Fibroblast of mammary gland (primary cell): Measurements from ENCODE around the gene PRRX1.

ENCODE experiments used
- DNase-seq: peaks from one replicate; pipeline ENCODE4 v3.0.0-alpha.2; 2010; ENCODE audit warnings: low read depth
- H3K4me3 ChIP-seq: 2 replicates; pipeline ENCODE4 v1.5.1; 2011; ENCODE audit warnings: low read depth, mild to moderate bottlenecking, low read length, moderate library complexity; ENCODE audit not compliant: control insufficient read depth
- TF ChIP-seq, protein P1 (sequence below): conservative IDR thresholded peaks from 2 replicates; pipeline ENCODE4 v1.5.1; 2011; ENCODE audit warnings: low read depth, low read length, inconsistent platforms; ENCODE audit not compliant: control insufficient read depth, insufficient read depth

The PRRX1 gene

DNA sequence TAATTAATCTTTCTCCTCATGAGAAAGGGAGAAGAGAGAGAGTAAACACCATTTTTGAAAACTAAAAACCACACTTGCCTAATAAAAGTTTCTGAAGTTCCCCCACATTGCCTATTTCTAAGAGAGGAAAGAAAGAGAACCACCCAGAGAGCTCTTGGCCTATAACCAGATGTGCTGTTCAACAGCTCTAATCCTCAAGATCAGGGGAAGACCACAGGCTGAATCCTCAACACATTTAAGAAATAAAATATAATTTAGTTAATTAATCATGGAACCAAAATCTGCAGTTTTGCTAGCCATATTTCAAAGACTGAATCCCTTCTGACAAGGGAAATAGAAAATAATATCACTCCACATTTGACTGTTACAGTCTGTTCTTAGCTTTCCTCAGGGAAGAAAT, 11.9 kb downstream of the PRRX1 start:
- no peak for DNase-seq
- TF ChIP-seq, protein P1, sequence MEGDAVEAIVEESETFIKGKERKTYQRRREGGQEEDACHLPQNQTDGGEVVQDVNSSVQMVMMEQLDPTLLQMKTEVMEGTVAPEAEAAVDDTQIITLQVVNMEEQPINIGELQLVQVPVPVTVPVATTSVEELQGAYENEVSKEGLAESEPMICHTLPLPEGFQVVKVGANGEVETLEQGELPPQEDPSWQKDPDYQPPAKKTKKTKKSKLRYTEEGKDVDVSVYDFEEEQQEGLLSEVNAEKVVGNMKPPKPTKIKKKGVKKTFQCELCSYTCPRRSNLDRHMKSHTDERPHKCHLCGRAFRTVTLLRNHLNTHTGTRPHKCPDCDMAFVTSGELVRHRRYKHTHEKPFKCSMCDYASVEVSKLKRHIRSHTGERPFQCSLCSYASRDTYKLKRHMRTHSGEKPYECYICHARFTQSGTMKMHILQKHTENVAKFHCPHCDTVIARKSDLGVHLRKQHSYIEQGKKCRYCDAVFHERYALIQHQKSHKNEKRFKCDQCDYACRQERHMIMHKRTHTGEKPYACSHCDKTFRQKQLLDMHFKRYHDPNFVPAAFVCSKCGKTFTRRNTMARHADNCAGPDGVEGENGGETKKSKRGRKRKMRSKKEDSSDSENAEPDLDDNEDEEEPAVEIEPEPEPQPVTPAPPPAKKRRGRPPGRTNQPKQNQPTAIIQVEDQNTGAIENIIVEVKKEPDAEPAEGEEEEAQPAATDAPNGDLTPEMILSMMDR, result no peak
- H3K4me3 ChIP-seq, result no peak overlapping the region

DNA sequence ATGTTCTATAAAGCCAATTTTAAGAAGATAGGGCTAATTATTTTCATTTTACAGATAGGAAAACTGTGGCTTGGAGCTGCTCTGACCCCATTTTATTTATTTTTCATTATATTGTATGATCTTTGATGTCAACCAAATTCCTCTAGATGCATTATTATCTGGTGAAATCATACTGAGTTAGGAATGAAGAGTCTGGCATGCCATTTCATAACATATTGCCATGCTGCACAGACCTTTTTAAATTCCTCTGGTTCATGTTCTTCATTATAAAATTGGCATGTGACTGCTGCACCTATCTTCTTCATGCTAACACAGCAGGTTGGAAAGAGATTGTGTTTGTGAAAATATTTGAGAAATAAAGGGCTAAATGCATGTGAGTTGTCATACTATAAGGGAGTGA, 12.7 kb downstream of the PRRX1 start:
- TF ChIP-seq, protein P1, result no peak
- DNase-seq, result no peak

DNA sequence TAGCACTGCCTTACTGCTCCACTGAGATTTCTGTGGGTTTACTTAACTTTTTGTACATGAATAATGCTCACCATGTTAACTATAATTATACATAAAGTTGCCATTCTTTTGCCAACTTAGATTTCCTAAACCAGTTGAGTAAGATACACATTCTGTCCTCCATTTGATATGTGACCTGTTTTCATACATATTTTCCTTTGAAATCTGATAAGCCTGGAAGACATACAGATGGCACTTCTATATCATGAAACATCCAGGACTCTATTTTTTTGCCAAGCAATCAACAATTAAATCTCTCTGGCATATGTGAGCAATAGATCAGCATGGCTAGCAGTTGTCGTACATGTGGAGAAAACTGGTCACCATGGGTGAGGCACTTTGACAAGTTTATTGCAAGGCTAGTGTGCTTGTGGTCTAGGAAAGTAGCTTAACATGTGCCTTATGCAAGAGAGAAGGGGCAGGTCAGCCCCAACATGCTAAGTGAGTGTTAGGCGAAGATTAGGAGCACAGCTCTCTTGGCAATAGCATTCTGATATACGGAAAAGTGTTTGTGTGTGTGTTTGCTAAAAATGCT, 14.2 kb downstream of the PRRX1 start:
- no peak overlapping the region for H3K4me3 ChIP-seq
- TF ChIP-seq, protein P1, result no peak
- DNase-seq, result peak; percentile 91

More for the DNA sequence above, 12.7 kb downstream of the PRRX1 start:
- H3K4me3 ChIP-seq, result no peak overlapping the region

DNA sequence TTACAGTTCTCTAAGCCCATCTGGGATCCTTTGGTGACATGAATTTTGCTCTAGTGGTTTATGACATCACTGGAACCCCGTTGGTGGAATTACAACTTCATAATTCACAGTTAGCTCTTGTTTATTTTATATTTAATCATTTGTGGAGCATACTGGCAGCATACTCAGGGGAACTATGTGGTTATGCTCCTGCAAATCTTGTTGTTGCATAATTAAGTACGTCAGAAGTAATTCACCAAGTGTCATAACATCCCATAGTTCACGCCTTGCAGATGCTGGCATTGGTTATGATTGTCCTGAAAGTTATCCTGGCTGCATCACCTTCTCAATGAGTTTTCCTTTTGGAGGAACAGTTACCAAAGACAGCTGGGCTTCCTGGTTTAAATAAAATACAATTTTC, 16.5 kb downstream of the PRRX1 start:
- peak; percentile 98 for DNase-seq

DNA sequence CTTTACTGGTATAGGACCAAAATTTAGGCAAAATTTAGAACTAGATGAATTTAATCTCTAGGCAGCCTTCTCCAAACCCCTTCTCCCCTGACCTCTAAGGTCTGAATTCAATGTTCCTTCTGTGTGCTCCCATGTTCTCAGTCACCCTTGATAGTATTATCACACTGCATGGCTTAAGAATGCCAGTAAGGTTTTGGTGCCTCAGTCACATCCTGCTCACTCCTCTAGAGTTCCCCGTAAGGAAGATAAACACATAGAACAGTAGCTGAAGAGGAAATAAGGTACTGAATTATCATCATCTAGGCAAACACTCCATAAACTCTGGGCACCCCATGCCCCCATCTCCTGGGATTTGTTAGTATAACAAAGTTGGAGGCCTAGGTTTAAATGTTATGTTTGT, 18.2 kb downstream of the PRRX1 start:
- TF ChIP-seq, protein P1, result no peak
- no peak overlapping the region for H3K4me3 ChIP-seq
- no peak for DNase-seq

More for the DNA sequence above, 16.5 kb downstream of the PRRX1 start:
- no peak overlapping the region for H3K4me3 ChIP-seq
- TF ChIP-seq, protein P1, result no peak

DNA sequence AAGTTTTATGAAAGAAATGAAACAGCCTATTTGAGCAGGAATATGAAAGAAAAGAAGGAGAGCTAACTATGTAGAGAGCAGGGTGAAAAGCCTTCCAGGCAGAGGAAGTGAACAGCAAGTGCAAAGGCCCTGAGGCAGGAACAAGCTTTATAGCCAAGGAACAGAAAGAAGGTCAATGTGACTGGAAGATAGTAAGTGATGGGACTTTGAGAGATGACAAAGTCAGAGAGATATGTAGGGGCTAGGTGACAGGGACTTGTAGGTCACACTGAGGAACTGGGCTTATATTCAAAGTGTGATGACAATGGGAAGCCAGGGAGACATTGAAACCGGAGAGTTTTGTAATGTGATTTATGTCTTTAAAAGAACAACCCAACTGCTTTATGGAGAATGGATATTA, 18.9 kb downstream of the PRRX1 start:
- no peak overlapping the region for H3K4me3 ChIP-seq
- DNase-seq, result no peak
- TF ChIP-seq, protein P1, result no peak

DNA sequence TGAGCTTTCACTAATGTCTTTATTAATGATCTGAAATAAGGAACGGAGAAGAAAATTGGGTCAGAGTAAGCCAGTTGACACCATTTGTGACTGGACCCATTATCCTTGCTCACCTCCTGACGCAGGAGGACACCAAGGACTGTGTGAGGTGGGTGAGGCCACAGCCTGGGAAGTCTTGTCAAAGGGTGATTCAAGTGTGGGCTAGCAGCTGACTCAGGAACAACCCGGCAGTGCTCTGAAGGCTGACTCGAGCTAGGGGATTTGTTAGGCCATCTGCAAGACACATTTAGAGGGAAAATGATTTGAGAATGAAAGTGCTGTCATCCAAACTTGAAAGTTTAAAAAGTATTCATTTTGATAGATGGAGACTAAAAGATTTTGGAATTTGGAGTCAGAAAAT, 21.2 kb downstream of the PRRX1 start:
- DNase-seq, result peak; percentile 99
- TF ChIP-seq, protein P1, result no peak
- no peak overlapping the region for H3K4me3 ChIP-seq
